Endothelial cell (in vitro differentiated cells): ENCODE measurements around the gene C8A. TPM values are rescaled to one million over a fixed set of nuclear protein-coding genes. Genes with fewer than 3 reads are reported as not detected.

ENCODE experiments used
- DNase-seq: peaks from one replicate; pipeline ENCODE4 v3.0.0; 2021; ENCODE audit warnings: low spot score
- H3K27ac Mint-ChIP-seq: one replicate; pipeline ENCODE4 v1.8.0; 2021; ENCODE audit warnings: mixed read lengths, inconsistent platforms; ENCODE audit not compliant: unreplicated experiment
- H3K27me3 Mint-ChIP-seq: one replicate; pipeline ENCODE4 v1.8.0; 2021; ENCODE audit warnings: mild to moderate bottlenecking, moderate library complexity, mixed read lengths, inconsistent platforms; ENCODE audit not compliant: unreplicated experiment
- H3K36me3 Mint-ChIP-seq: one replicate; pipeline ENCODE4 v1.8.0; 2021; ENCODE audit warnings: mild to moderate bottlenecking, low read depth, mixed read lengths, inconsistent platforms; ENCODE audit not compliant: unreplicated experiment
- H3K4me1 Mint-ChIP-seq: one replicate; pipeline ENCODE4 v1.8.0; 2021; ENCODE audit warnings: mild to moderate bottlenecking, mixed read lengths, inconsistent platforms; ENCODE audit not compliant: unreplicated experiment
- H3K4me3 Mint-ChIP-seq: one replicate; pipeline ENCODE4 v1.8.0; 2021; ENCODE audit warnings: mild to moderate bottlenecking, mixed read lengths, inconsistent platforms; ENCODE audit not compliant: unreplicated experiment
- H3K9me3 Mint-ChIP-seq: one replicate; pipeline ENCODE4 v1.8.0; 2021; ENCODE audit warnings: mixed read lengths, inconsistent platforms; ENCODE audit not compliant: unreplicated experiment
- CTCF ChIP-seq: fragments of 200-600 bp; sonication (generic); IDR thresholded peaks from one replicate; pipeline ENCODE4 v1.5.0; 2021; ENCODE audit warnings: antibody characterized with exemption; ENCODE audit not compliant: unreplicated experiment
- total RNA-seq: library from RNA; stranded (reverse); fragmentation: NEBNext Ultra II Directional; extraction: Animal tissue kit (Norgen Biotek cat#: 25700); gene quantifications from one replicate; pipeline ENCODE4 v1.2.1, GENCODE V29; 2021; ENCODE audit not compliant: unreplicated experiment

C8A gene
- total RNA-seq, 1 donor from 2014 or later = not detected

- no peak overlapping the region for H3K4me3 Mint-ChIP-seq
- H3K27me3 Mint-ChIP-seq = no peaks in the 10 kb centered on the region
- no peak for DNase-seq
- H3K36me3 Mint-ChIP-seq = no peaks in the 10 kb centered on the region
- no peaks in the 10 kb centered on the region for H3K4me1 Mint-ChIP-seq
- H3K9me3 Mint-ChIP-seq = no peaks in the 10 kb centered on the region
- no peak for TF ChIP-seq CTCF
- no peak overlapping the region for H3K27ac Mint-ChIP-seq
Observed at GRCh38 chr1:56953386-56953785, 98.8 kb downstream of the C8A start.

- H3K36me3 Mint-ChIP-seq = no peaks in the 10 kb centered on the region
Observed at GRCh38 chr1:56954664-56955063, 100.1 kb downstream of the C8A start.

GRCh38 chr1:56957931-56958330 is 103.3 kb downstream of the C8A start:
- no peak for TF ChIP-seq CTCF
- Mint-ChIP-seq H3K4me1 (no peaks in the 10 kb centered on the region), H3K27ac (no peak overlapping the region), H3K36me3 (no peaks in the 10 kb centered on the region), H3K4me3 (no peak overlapping the region), H3K27me3 (no peaks in the 10 kb centered on the region), H3K9me3 (no peaks in the 10 kb centered on the region)
- DNase-seq = no peak

More at GRCh38 chr1:56954664-56955063, 100.1 kb downstream of the C8A start:
- Mint-ChIP-seq H3K27ac (no peak overlapping the region), H3K4me1 (no peaks in the 10 kb centered on the region), H3K9me3 (no peaks in the 10 kb centered on the region), H3K4me3 (no peak overlapping the region), H3K27me3 (no peaks in the 10 kb centered on the region)
- no peak for TF ChIP-seq CTCF
- no peak for DNase-seq

- no peaks in the 10 kb centered on the region for H3K9me3 Mint-ChIP-seq
- no peak overlapping the region for H3K4me3 Mint-ChIP-seq
- H3K36me3 Mint-ChIP-seq = no peaks in the 10 kb centered on the region
- no peak for TF ChIP-seq CTCF
- DNase-seq = no peak
- H3K27me3 Mint-ChIP-seq = no peaks in the 10 kb centered on the region
- no peak overlapping the region for H3K27ac Mint-ChIP-seq
- no peaks in the 10 kb centered on the region for H3K4me1 Mint-ChIP-seq
Observed at GRCh38 chr1:56958526-56958925, 103.9 kb downstream of the C8A start.

- Mint-ChIP-seq H3K9me3 (no peaks in the 10 kb centered on the region), H3K4me1 (no peaks in the 10 kb centered on the region), H3K27me3 (peaks cover 2% of the 10 kb centered on the region), H3K27ac (no peak overlapping the region), H3K4me3 (no peak overlapping the region), H3K36me3 (no peaks in the 10 kb centered on the region)
- TF ChIP-seq CTCF = no peak
- no peak for DNase-seq
Observed at GRCh38 chr1:56961426-56961825, 106.8 kb downstream of the C8A start.
